Measurements from ENCODE around the gene BRIP1.
A peak's percentile ranks its signal among the peaks of the same experiment; 100 is the strongest.

The BRIP1 gene

GRCh38 chr17:61650749-61651148 is 212.6 kb downstream of the BRIP1 start:
- DNase-seq: no peak

- DNase-seq: no peak
These were observed 214.7 kb downstream of the BRIP1 start for GRCh38 chr17:61648587-61648986.

- no peak for DNase-seq
These were observed 216.3 kb downstream of the BRIP1 start for GRCh38 chr17:61647047-61647446.

GRCh38 chr17:61646482-61646881 is 216.8 kb downstream of the BRIP1 start:
- DNase-seq: no peak

GRCh38 chr17:61645920-61646319 is 217.4 kb downstream of the BRIP1 start:
- no peak for DNase-seq

- no peak for DNase-seq
These were observed 218.2 kb downstream of the BRIP1 start for GRCh38 chr17:61644800-61645774.

- DNase-seq: no peak
These were observed 220.6 kb downstream of the BRIP1 start for GRCh38 chr17:61642768-61643167.

- no peak for DNase-seq
These were observed 221.6 kb downstream of the BRIP1 start for GRCh38 chr17:61641715-61642114.

- no peak for DNase-seq
These were observed 222.2 kb downstream of the BRIP1 start for GRCh38 chr17:61641084-61641483.

- DNase-seq: no peak
These were observed 223.5 kb downstream of the BRIP1 start for GRCh38 chr17:61639818-61640217.

- no peak for DNase-seq
These were observed 225.2 kb downstream of the BRIP1 start for GRCh38 chr17:61638087-61638486.

- peak; percentile 41 to 53 for DNase-seq
These were observed 227.4 kb downstream of the BRIP1 start for GRCh38 chr17:61635913-61636432.

- DNase-seq: no peak
These were observed 228.3 kb downstream of the BRIP1 start for GRCh38 chr17:61634942-61635538.

- no peak for DNase-seq
These were observed 229.3 kb downstream of the BRIP1 start for GRCh38 chr17:61634011-61634539.

GRCh38 chr17:61632826-61633225 is 230.5 kb downstream of the BRIP1 start:
- DNase-seq: no peak

- no peak for DNase-seq
These were observed 231.5 kb downstream of the BRIP1 start for GRCh38 chr17:61631800-61632199.
